Measurements from ENCODE around the gene CHD5.
"Not testable (repeated sequence)": the region's sequence is repeated elsewhere in the genome, so short reads cannot be mapped to it uniquely, and the experiment has no call there.

Gene CHD5

GRCh38 chr1:6180268-6180706 is at the start of gene CHD5:
Gene CHD5, minus strand, starts transcription at chr1:6180321. Its CDS starts 298 bp downstream, at chr1:6180023.
- DNase-seq = no peak

DNA sequence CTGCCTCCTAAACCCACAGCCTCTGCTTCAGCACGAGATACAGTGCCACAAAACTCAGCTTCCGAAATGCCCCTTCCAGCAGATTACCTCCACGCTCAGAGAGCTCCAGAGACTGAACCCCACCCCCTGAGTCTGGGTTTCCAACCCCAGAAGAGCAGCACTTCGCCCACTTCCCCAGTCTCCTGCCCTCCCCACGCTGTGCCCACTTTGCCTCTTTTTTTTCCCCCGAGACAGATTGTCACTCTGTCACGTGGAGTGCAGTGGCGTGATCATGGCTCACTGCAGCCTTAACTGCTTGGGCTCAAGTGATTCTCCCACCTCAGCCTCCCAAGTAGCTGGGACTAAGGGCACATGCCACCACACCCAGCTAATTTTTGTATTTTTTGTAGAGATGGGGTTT is 45.5 kb upstream of the CHD5 start:
- DNase-seq = no peak

- DNase-seq = no peak
These were observed 44.6 kb upstream of the CHD5 start for GRCh38 chr1:6224718-6225117.

- no peak for DNase-seq
These were observed 43.5 kb upstream of the CHD5 start for GRCh38 chr1:6223617-6224016.

DNA sequence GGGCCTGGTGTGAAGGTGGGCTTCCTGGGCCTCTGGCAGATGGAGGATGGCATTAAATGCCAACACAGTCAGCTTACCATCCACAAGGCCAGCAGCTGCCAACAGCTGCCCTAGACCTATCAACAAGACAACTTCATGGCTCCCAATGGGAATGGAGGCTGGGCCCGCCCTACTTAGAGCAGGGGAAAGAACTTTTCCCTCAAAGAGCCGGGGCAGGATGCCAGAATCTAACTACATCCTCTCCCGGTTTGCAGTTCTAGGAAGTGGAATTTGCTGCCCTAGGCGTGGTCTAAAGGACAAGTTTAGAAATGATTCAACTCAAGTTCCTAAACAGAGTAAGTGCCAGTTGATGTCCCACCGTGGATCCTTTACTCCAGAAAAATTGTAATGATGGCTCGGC is 42.5 kb upstream of the CHD5 start:
- DNase-seq = no peak

- DNase-seq = no peak
These were observed 41.2 kb upstream of the CHD5 start for GRCh38 chr1:6221210-6221784.

DNA sequence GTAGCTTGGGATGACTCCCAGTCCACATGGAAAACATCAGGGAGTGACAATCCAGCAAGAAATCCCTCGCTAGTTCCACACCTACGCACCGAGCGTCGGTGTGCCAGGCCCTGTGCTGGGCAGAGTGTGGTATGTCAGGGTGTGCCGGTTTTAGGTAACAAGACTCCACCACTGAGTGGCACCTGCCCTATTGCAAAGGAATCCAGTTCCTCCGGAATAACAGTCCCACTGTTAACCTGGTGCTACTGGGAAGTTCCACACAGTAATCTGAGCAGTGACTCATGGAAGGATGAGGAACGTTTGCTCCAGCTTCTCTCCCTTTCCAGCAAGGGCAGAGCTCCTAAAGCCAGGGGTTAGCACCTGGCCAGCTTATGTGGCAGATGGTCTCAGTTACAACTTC is 40.1 kb upstream of the CHD5 start:
- DNase-seq = no peak

- DNase-seq = not testable (repeated sequence)
These were observed 39.5 kb upstream of the CHD5 start for GRCh38 chr1:6219641-6220040.

DNA sequence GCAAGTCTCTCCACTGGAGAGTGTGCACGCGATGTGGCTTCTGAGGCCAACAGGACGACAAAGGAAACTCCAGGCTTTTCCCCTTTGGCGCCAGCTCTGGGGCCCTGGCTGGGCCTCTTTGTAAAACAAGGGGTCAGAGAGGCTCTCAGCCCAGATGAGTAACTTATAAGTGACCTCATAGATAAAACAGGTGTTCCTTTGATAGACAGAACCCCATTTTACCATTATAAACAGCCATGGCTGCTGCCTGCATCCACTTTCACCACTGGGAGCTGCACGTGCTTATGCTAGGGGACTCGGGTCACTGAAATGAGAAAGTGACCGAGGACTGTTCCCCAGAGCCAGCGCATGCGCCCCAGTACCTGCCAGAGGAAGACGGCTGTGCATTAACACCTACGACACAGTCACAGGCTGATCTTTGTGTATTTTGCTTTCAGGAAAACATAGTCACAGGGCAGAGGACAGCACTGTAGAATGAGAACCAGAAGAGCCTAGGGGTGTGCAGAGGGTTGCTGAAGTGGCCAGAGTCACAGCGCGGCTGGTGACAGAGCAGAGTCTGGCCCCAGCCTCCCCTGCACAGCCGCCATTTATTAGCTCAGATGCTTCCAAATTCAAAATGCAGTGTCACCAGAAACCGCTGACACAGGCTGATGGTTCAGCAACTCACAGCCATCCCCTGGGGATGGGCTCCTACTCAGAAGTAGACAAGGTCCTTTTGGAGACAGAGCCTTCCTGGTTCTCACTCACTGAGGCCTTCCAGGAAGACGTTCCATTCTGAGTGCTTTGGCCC is 38.4 kb upstream of the CHD5 start:
- no peak for DNase-seq

DNA sequence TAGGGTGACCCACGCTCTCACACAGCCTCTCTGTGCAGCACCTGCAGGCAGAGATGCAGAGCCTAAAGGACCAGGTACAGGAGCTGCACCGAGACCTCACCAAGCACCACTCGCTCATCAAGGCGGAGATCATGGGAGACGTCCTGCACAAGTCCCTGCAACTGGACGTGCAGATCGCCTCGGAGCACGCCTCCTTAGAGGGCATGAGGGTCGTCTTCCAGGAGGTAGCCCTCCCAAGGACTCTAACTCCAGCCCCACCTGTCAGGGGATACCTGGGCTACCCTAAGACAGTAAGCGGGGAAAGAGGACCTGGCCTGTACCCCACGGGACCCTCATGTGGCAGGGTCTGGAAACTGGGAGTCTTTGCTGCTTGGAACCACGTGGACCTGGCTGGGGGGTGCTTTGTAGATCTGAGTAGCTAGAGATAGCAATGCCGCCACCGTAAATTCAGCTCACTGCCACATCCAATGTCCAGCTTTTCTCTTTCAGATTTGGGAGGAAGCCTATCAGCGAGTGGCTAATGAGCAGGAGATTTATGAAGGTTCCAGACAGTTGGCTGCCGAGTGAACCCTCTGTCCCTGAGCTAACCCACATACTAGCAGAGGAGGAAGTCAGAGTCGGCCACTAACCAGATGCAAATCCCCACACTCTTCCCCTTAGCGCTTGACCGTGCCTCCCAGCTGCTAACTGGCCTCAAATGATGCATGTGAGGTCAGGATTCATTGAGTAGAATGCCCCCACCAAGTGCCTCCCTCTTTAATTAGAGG is 32.3 kb upstream of the CHD5 start:
- no peak for DNase-seq

DNA sequence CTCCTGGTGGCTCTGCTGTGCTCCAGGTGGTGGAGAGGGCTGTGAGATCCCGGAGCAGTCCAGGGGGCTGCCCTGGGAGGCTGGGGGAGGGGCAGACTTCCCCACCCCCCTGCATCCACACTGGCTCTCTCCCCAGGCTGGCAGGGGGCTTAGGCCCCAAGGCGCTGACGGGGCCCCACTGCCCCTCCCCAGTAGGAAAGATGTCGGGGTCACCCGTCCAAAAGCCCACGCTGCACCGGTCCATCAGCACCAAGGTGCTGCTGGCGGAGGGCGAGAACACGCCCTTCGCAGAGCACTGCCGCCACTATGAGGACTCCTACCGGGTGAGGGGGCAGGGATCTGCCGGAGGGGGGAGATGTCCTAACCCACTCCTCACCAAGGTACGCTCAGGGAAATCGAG is 31.6 kb upstream of the CHD5 start:
- no peak for DNase-seq

GRCh38 chr1:6210591-6211355 is 30.7 kb upstream of the CHD5 start:
- no peak for DNase-seq

- peak; percentile 60 for DNase-seq
These were observed 29.8 kb upstream of the CHD5 start for GRCh38 chr1:6209661-6210580.

GRCh38 chr1:6208723-6209660 is 28.9 kb upstream of the CHD5 start:
- DNase-seq = peak; percentile 52

DNA sequence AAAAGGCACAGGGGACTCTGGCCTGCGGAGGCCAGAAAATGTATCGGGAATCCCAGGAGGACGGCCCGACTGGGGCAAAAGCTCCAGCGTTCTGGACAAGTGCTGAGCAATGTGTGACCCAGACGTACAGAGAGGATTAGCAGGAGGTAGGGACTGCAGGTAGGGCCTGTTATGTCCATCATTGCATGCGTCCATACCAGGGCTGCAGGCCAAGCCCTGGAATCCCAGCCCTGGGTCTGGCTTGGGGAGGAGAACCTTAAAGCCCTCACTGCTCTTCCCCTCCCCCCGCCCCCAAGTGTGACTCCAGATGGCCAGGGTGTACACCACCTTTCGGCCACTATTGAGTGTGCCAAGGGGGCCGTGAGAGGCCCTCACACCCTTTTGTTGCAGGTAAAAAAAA is 27.8 kb upstream of the CHD5 start:
- no peak for DNase-seq

DNA sequence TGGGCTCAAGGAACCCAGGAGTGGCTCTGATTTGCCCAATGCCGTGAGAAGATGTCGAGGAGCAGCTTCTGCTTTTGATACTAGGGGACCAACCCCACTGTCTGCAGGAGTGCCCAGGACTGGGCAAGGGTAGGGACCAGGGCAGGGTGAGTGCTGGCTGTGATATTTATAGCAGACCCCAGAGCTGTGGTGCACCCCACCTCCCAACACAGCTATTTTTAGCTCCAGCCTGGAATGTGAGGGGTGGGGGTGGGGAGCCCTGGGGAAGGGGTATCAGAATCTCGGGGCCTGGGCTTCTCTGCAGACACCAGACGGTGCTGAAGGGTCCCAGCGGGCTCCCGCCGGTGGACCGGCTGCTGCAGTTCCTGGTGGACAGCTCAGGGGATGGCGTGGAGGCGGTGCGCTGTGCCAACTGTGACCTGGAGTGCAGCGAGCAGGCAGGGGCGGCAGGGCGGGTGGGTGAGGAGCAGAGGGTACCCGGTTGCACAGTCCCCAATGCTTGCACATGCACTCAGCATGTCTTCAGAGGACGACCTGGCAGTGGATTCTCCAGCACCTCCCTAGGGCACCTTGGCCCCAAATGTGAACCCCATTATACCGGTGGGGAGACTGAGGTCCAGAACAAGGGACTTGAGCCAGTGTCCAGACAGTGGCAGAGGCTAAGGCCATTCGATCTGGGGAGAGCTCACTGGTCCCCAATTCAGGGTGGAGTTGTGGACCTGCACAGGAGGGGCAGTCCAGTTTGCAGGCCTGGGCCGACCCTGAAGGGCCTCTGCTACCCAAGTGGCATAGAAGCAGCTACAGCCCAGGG is 27.2 kb upstream of the CHD5 start:
- no peak for DNase-seq

DNA sequence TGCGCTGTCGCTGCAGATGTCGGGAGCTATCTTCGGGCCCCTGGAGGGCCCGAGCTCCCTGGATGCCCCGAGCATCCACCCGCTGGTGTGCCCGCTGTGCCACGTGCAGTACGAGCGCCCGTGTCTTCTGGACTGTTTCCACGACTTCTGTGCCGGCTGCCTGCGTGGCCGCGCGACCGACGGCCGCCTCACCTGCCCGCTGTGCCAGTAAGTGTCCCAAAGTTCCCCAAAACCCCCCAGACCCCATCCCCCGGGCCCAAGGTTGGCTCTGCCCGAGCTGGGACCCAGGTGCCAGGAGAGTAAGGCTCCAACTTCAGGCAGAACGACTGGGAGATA is 26.4 kb upstream of the CHD5 start:
- DNase-seq = no peak

DNA sequence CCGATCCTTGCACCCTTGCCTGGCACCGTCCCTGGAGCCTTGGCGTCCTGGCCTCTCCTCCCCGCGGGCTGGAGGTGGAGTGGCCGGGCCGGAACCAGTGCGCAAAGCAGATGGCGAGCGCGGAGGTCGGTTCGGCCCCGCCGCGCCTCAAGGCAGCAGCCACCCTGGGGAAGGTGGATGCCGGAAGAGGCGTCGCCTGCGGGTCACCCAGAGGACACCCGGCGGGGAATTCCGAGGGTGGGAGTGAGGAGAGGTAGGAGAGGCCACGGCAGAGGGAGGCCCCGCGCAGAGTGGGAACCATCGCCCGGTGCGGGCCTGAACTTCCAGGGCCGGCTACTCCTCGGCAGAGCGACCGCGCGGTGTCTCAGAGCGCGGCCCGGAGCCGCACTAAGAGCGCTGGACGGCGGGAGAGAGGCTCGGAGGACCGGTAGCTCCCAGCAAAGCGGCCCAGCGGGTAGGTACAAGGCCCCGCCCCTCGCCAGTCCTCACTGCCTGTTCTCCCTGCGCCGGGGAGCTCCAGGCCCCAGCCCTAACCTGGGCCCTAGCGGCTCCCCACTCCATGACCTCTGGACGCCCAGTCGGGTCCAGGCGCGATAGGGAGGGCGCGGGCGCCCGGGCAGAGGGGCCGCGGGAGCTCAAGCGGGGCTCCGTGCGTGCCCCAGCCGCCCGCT is 25.9 kb upstream of the CHD5 start, which contains the start of gene RNF207:
Gene RNF207 (plus strand): TSS at position 271 of the 671 bp plus-strand sequence. CDS start 417 bp downstream, outside the sequence.
- DNase-seq = peak; percentile 79

DNA sequence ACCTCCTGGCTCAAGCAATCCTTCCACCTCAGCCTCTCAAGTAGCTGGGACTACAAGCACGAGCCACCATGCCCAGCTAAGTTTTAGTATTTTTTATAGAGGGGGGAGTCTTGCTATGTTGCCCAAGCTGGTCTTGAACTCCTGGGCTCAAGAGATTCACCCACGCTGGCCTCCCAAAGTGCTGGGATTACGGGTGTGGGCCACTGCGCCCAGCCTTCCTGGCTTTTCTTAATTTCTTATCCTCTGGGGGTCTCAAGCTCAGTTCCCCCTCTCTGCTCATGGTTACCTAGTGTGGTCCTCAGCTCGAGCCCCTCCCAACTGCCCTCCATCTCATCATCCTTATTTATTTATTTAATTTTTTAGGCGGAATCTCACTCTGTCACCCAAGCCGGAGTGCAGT is 22.1 kb upstream of the CHD5 start:
- no peak for DNase-seq
